Activated CD4-positive, CD25-positive, alpha-beta regulatory T cell treated with anti-CD3 and anti-CD28 coated beads, Interleukin-2, amount 50 U/mL, for 72 hours (primary cell): Measurements from ENCODE around the gene GET3.

ENCODE experiments used
- DNase-seq: peaks from one replicate; pipeline ENCODE4 v3.0.0; 2021

Gene GET3

DNA sequence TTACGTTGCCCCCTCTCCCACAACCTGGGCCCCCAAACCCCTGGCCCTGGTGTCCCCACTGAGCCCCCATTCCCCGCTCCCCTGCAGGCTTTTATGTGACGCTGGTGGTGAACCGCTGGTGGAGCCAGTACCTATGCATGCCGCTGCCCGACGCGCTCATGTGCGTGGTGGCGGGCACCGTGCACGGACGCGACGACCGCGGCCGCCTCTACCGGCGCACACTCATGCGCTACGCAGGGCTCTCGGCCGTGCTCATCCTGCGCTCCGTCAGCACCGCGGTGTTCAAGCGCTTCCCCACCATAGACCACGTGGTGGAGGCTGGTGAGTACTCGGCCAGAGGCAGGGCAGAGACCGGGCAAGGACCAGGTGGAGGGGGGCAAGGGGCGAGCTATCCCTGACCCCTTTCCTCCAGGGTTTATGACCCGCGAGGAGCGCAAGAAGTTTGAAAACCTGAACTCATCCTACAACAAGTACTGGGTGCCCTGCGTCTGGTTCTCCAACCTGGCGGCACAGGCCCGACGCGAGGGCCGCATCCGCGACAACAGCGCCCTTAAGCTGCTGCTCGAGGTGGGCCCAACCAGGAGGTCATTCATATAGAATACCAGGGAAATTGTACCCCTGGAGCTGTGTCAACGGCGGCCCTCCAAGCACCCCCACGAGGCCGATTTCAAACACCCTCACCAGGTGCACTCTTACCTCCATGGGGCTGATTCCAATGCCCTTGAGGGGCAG is 17.3 kb downstream of the GET3 start:
- no peak for DNase-seq

DNA sequence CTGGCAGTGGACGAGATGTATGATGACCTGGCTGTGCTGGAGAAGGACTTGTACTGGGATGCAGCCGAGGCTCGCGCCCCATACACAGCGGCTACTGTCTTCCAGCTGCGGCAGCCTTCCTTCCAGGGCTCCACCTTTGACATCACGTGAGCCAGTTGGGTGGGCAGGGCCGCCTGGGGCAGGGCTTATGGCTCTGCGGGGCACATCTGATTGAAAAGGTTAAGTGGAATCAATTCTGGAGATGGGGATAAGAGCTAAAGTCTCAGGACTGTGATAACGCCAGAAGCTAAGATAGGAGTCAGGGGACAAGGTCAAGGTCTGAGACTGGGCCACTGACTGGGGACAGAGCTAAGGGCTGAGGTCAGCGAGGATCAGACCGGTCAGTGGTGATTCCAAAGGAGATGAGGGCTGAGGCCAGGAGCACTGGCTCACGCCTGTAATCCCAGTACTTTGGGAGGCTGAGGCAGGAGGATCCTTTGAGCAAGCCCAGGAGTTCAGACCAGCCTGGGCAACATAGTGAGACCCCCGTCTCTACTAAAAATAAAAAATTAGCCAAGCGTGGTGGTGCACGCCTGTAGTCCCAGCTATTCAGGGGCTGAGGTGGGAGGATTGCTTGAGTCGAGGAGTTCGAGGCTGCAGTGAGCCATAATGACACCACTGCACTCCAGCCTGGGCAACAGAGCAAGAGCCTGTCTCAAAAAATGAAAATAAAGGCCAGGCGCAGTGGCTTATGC is 19.0 kb downstream of the GET3 start:
- DNase-seq = no peak

DNA sequence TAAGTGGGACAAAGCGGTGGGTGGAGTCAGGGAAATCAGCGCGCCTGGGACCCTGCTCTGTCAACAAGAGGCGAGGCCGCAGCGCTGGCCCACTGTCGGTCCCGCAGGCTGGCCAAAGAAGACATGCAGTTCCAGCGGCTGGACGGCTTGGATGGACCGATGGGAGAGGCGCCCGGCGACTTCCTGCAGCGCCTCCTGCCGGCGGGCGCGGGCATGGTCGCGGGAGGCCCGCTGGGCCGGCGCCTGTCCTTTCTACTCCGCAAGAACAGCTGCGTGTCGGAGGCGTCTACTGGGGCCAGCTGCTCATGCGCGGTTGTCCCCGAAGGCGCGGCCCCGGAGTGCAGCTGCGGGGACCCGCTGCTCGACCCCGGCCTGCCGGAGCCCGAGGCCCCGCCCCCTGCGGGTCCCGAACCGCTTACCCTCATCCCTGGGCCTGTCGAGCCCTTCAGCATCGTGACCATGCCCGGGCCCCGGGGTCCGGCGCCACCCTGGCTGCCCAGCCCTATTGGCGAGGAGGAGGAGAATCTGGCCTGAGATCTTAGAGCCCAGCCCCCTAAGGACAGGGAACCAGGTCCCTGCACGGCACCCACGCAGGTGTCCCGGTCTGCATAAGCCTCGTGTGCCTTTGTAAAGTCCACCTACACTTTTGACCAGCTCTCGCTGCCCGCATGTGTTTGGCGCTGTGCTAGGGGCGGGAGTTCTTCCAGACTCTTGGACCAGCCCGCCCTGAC is 20.4 kb downstream of the GET3 start:
- peak; percentile 83 for DNase-seq

DNA sequence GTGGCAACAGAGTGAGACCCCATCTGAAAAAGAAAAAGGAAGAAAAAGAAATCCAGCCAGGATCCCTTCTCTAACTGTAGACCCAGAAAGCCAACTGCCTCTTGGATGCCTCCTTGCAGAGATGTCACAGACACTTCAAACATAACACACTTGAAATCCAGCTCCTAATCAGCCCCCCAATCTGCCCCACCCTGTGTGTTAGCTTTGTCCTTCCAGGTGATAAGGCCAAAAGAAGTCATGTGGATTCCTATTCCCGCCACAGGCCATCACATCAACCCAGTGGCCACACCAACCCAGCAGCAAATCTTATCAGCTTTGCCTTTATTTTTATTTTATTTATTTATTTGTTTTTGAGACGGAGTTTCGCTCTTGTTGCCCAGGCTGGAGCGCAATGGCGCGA is 22.4 kb downstream of the GET3 start:
- DNase-seq = no peak

DNA sequence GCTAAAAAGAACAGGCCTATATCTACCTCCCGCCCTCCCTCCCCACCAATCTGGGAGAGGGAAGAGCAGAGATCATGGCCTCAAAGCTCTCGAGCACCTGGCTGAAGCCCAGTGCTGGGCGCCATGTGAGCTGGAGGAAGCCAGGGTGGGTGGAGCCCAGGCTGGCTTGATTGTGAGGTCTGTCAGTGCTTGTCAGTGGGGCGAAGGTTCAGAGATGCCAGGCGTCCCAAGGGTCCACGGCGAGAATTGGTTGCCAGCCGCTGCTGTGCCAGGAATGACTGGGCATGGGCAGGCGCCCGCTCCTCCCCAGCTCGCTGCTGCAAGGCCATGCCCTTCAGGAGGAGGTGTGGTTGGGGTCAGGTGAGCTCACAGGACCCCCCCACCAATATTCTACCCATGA is 25.8 kb downstream of the GET3 start:
- DNase-seq = no peak

DNA sequence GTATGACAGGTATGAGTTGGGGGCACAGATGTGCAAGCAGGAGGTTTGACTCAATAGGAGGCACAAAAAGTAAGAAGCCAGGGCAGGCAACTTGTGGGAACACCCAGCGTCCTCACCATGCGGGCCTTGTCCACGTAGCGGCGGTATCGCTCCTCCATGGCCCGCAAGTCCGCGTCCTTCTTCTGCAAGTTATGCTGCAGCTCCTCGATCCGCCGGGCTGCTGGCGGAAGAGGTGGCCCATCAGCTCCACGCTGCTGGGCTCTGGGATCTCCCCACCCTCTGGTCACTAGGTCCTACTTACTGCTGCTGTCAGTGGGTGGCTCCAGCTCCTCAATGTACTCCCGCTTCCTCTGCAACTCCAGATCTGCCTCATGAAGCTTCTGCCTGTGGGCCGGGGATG is 27.4 kb downstream of the GET3 start:
- no peak for DNase-seq

DNA sequence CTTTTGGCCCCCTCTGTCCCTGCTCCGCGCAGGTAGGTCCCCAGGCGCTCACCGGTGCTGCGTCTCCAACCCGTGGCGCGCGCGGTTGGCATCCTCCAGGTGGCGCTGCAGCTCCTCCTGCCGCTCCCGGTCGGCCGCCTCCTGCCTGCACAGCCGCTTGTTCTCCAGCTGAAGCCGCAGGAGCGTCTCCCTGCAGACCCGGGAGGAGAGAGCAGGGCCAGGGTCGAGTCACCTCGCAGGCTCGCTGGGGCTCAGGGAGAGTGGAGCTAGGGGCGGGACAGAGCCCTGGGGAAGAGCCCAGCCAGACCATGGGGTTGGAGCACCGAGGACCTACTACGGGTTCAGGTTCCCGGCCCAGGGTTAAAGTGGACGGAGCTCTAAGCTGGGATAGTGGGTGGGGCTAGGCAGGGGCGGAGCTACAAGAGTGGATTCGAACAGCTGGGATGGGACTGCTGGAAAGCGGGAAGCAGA is 28.8 kb downstream of the GET3 start:
- peak; percentile 89 for DNase-seq

DNA sequence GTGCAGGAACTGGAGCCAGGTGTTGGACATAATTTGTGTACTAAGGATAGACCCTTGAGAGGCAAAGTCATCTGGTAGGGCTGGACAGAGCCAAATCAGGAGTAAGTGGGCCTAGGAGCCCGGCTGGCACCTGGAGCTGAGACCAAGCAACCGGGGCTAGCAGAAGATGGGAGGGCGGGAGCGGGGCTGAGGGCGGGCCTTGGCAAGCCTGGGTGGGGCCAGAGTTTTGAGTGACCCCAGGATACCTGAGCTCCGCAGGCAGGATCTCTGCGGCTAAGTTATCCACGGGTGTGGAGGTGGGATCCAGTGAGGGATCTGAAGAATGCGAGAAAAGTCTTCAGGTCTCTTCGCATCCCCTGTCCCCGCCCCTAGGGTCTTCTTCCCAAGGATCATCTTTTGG is 29.9 kb downstream of the GET3 start:
- no peak for DNase-seq

DNA sequence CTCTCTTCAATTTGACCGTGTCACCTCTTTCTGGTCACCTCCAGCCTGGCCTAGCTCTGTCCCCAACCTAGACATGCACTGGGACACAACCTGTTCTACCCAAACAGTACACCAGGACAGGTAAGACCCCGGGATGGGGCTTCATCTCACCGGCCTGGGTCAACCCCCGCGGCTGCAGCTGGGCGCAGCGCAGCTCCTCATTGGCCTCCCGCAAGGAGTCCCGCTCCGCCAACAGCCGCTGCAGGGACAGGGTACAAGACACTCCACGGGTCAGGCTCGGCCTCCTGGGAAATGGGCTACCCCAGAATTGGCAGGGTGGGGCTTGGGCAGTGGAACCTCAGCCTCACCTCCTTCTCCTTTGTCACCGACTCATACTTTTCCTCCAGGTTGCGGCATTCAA is 30.4 kb downstream of the GET3 start:
- no peak for DNase-seq

DNA sequence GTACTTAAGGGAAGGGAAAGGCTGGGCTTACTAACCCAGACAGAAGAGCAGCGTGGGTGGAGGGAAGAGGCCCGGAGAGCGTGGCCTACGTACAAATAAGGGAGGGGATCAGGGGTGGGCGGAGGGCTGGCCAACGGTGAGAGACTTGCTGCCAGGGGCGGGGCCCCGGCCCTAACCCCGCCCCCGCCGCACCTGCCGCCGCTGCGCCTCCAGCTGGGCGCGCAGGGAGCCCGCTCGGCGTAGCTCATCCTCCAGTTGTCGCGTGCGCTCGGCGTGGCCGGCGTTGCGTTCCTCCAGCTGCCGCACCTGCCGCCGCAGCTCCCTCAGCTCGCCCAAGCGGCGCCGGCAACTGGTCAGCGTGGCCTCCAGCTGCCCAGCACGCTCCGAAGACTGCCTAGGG is 32.4 kb downstream of the GET3 start:
- DNase-seq = peak; percentile 55

DNA sequence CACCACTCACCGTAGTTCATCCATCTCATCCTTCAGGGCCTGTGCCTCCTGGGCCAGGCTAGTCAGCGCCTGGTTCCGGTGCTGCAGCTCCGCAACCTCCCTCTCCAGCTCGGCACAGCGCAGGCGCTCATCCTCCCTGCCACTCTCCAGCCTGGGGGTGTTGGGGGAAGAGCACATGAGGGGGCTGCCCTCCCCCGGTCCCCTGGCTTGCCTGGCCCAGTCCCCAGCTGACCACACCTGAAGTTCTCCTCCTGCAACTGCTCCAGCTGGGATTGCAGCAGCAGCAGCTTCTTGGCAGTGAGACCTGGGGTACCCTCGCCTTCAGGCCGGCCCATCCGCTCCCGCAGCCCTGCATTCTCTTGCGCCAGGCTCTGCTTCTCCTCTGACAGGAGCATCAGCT is 33.6 kb downstream of the GET3 start:
- DNase-seq = no peak

DNA sequence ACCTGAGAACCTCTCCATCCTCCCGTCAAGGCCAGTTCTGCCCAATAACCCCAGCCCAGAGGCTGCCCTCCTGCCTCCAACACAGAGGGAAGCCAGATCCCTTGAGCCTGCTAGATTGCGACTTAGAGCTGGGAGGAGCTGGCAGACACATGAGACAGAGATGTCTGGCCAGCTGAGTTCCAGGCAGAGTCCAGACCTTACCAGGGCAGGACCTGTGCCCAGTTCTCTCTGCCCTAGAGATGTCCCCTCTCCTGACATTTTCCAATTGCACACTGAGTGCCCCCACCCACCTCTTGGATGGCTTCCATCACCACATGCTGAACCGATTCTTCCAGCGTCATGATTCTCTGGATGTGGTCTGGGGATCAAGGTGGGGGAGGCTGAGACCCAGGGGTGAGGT is 35.0 kb downstream of the GET3 start:
- DNase-seq = no peak

DNA sequence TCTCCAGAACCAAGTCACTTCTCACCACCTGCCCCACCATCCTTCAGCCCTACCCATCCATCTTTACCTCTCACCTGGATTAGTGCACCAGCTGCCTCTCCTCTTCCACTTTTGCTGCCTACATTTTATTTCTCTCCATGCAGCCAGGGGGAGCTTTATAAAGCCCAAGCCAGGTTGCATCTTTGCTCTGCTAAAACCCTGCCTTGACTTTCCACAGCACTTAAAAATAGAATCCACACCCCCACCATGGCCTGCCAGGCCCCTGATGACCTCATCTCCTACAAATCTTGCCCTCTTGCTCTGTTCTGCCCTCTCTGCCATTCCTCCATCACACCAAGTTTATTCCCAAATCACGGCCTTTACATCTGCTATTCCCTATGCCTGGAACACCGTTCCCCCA is 36.3 kb downstream of the GET3 start:
- DNase-seq = no peak

DNA sequence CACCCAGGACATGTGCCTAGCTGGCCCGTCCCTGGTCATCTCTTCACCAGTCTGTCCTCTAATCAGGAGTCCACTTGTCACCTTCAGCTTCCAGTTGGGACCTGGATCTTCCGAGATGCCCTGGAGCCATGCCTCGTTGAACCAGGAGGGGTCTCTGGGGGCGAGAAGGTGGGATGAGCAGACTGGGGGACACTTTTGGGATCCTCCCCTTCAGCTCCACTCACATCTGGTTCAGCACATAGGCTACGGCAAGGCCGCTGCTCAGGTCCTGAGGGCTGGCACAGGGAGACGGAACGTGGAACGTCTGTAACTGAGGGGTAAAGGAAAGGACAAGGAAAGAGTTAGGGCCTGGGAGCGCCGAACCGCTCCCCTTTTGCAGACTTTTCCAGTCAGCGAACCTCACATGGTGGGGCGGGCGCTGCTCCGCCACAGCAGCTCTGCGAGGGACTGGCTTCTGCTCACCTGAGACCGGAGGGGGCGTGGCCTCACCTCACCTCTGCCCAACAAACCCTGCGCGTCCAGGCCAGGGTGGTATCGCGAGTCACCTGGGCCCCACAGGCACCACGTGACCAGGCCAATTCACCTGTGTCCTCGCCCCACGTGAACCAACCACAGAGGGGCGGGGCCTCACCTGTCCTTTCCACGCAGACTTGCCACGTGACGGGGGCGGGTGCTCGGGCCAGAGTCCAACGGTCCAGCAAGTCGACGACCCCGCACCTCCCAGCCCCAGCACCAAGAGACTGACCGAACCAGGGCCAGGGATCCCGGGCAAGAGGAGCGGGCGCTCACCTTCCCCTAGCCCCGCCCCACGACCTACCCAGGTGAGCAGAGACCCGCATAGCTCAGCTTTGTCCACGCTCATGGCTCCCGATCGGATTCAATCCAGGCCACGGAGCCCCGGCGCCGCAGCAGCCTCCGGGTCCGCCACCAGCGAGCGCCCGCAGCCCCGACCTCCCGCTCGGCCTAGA is 37.6 kb downstream of the GET3 start, which contains the start of gene HOOK2:
Gene HOOK2, minus strand, starts transcription at position 965 of the 968 bp plus-strand sequence. Its CDS starts 103 bp downstream, at position 862.
- no peak for DNase-seq

DNA sequence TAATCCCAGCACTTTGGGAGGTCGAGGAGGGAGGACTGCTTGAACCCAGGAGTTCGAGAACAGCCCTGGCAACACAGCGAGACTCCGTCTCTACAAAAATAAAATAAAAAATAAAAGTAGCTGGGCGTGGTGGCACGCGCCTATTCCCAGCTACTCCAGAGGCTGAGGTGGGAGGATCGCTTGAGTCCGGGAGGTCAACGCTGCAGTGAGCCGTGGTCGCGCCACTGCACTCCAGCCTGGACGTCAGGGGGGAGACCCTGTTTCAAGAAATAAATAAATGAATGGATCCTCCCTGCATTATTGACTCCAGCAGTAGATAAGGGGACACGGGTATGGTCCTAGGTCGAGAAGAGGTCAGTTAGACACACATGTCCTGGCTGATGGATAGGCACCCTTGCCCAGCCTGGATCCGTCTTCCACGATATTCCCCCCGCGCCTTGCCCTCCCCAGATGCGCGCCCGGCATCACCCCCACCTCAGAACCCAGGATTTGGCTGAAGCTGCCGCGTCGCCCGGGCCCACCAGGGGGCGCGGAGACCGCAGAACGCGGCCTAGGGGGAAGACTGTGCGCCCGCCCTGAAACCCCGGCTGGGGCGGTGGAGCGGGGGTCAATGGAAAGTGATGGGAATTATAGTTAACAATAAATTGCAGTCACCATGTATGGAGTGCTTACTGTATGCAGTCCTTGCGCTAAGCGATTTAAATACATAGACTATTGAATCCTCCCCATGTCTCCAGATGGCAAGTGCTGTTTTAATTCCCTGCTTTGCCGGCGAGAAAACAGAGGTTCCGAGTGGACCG is 40.1 kb downstream of the GET3 start:
- peak; percentile 88 for DNase-seq

DNA sequence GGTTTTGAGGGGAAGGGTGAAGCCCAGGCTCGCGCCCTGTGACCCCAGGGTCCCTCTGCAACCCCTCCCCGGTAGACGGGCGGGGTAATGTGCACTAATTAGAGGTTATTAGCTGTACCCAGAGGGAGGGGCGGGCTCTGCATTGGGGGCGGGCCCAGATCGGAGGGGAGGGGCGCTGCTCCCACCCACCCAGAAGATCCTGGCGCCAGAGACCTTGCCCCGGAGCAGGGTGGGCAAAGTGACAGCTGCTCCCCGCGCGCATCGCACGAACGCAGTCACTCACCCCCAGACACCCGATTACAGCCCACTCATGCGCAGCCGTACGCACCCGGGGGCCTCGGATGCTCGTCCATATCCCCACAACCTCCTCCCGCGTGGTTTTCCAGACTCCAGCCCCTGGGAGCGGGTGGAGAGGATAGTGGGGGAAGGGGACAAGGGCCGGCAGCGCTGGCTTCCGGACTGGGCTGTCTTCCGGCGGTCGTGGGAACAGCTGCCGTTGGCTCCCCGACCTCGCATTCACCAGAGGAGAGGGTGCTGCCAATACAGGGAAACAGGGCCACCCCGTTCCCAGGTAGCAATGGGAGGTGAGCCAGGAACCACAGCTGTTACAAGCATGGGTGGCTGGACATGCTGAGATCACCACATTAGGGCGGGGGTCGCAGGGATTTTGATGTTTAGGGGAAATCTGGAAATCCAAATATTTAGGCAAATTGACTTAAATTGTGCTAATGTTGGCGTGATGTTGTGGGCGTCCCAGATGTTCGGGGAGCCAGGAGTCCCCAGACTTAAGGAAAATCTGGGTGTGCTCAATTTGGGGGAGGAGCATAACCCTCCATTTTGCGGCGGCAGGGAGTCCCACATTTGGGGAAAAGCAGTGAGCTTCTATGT is 41.0 kb downstream of the GET3 start:
- no peak for DNase-seq

DNA sequence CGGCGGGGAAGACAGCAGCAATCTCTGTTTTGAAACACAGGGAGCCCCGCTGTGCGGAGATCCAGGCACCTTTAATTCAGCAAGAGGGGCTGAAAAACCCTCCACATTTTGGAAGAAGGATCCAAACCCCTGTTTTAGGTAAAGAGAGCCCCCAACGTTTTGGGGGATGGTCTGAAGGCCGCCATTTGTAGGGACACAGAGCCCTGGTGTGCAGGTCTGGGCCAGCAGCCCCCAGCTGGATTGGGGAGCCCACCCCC is 41.5 kb downstream of the GET3 start:
- DNase-seq = no peak

DNA sequence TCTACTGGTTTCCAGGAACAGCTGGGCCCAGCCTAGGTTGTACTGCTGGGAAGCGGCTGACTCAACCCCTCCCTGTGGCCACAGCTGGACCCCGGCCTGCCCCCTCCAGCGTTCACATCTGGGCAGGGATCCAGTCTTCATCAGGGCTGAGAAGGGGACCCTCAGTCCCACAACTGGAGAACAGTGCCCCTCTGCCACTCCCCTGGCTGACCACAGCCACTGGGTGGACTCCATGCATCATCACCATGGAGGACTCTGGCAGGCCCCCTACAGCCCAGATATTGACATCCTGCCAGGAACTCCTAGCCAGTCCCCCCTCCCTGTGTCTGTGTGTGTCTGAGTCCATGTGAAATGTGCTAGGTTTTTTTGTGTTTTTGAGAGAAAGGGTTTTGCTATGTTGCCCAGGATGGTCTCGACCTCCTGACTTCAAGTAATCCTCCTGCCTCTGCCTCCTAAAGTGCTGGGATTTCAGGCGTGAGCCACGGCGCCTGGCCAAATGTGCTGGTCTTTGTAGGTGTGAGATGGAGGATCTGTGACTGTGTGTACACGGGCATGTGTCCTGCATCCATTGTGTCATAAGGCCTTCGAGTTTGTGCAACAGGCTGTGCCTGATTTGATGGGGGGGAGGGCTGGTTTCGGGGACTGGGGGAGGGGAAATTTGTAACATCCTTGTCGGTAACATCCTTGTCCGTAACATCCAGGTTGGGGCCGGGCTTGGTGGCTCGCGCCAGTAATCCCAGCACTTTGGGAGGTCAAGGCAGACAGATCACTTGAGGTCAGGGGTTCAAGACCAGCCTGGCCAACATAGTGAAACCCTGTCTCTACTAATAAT is 42.1 kb downstream of the GET3 start:
- no peak for DNase-seq

DNA sequence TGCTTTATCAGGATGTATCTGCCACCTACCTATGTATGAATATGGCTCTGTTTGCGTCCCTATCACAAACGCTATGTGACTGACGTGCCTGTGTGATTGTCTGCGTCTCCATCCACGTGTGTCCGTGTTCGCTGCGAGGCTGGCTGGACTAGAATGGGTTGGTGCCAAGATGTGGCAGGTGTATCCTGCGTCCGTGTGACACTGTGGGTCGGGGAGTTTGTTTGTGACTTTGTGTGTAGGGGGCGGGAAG is 44.8 kb downstream of the GET3 start:
- no peak for DNase-seq
